ENCODE results near the gene SRCIN1.

Gene SRCIN1

GRCh38 chr17:38590988-38591758, 14.6 kb downstream of the SRCIN1 start:
- no peak for TF ChIP-seq CTCF (IDR thresholded peaks at IDR 0.05)

GRCh38 chr17:38589462-38590114, 16.2 kb downstream of the SRCIN1 start:
- no peak for TF ChIP-seq CTCF (IDR thresholded peaks at IDR 0.05)

GRCh38 chr17:38588788-38589174, 17.0 kb downstream of the SRCIN1 start:
- TF ChIP-seq CTCF (IDR thresholded peaks at IDR 0.05): no peak

DNA sequence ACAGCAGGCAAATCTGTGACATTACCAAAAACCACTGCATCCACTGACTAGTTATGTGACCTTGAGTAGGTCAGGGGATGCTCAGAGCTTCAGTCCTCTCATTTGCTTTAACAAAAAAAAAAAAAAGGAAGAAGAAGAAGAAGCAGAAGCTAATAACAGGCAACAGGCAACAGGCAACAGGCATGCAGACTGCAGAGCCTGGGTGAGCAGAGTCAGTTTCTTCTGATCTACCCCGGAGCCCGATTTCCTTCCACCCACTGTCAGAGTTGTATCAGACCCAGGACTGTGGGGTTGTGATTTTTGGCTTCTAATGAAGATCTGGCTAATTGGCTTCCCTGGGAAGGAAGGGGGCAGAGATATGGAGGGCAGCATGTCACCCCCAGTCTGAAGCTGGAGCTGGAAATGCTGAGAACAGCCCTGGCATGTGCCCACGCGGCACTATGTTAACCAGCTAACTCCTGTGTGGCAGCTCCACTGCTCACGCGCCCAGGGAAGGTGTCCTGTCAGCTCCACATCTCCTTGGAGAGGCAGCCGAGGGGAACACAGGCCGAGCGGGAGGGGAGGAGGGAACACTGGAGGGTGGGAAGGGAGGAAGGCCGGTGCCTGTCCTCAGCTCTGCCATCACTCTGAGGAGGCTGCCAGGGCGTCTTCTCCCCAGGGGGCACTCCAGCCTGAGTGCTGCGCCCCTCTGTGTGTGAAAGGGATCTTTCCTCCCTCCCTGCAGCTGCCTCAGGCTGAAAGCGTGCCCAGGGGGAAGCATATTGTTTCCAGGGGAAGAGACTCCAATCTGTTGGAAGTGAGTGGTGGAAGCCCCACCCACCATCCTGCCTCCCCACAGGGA, 17.6 kb downstream of the SRCIN1 start:
- TF ChIP-seq CTCF (IDR thresholded peaks at IDR 0.05): no peak

- TF ChIP-seq CTCF (IDR thresholded peaks at IDR 0.05): no peak
Measured at GRCh38 chr17:38587203-38587602, 18.5 kb downstream of the SRCIN1 start.

- no peak for TF ChIP-seq CTCF (IDR thresholded peaks at IDR 0.05)
Measured at GRCh38 chr17:38586788-38587187, 19.0 kb downstream of the SRCIN1 start.

- no peak for TF ChIP-seq CTCF (IDR thresholded peaks at IDR 0.05)
Measured at GRCh38 chr17:38585918-38586529, 19.7 kb downstream of the SRCIN1 start.

Data from LNCAP (cell line).